CD14-positive monocyte (primary cell): ENCODE results near the gene TSPAN11. TPM values are rescaled to one million over a fixed set of nuclear protein-coding genes. Genes with fewer than 3 reads are reported as not detected.

ENCODE experiments used
- DNase-seq, 3 donors: peaks; one replicate each; pipeline ENCODE4 v3.0.0-alpha.2; 2011 to 2022
- H2AFZ ChIP-seq: 2 replicates; pipeline ENCODE4 v1.6.0; 2012; ENCODE audit warnings: mild to moderate bottlenecking, low read depth, low read length, inconsistent platforms; ENCODE audit not compliant: insufficient read depth, poor library complexity, severe bottlenecking
- H3K27ac ChIP-seq, 2 donors: 1 replicate in 1 of 2; 2 replicates in 1 of 2; pipeline ENCODE4 v1.5.1; 2012 to 2013; ENCODE audit warnings: low read length in 2 of 2, control low read depth in 1 of 2, inconsistent platforms in 1 of 2, low read depth in 1 of 2, mild to moderate bottlenecking in 1 of 2
- H3K27me3 ChIP-seq, 2 donors: one replicate each; pipeline versions ENCODE4 v1.6.0 to v1.6.1; 2011 to 2013; ENCODE audit warnings: low read length in 2 of 2; ENCODE audit not compliant: control insufficient read depth in 2 of 2, insufficient read depth in 2 of 2
- H3K36me3 ChIP-seq, 2 donors: replicated peaks in 1 of 2; 1 replicate in 1 of 2; 2 replicates in 1 of 2; pipeline versions ENCODE4 v1.5.1 to v1.6.1; 2012 to 2013; ENCODE audit warnings: low read length in 2 of 2, control low read depth in 1 of 2, inconsistent platforms in 1 of 2, mild to moderate bottlenecking in 1 of 2; ENCODE audit not compliant: insufficient read depth in 2 of 2, control insufficient read depth in 1 of 2
- H3K4me1 ChIP-seq, 2 donors: 1 replicate in 1 of 2; 2 replicates in 1 of 2; pipeline versions ENCODE4 v1.5.1 to v1.6.1; 2012 to 2013; ENCODE audit warnings: low read length in 2 of 2, control low read depth in 1 of 2, inconsistent platforms in 1 of 2, mild to moderate bottlenecking in 1 of 2, moderate library complexity in 1 of 2; ENCODE audit not compliant: insufficient read depth in 2 of 2, control insufficient read depth in 1 of 2
- H3K4me2 ChIP-seq: replicated peaks from 2 replicates; pipeline ENCODE3; 2012; ENCODE audit warnings: low read length, moderate library complexity, mild to moderate bottlenecking; ENCODE audit not compliant: poor library complexity, severe bottlenecking; ENCODE audit errors: extremely low read depth
- H3K4me3 ChIP-seq, 3 experiments: fragments of 200-600 bp in 1 of 3; sonication (generic) in 1 of 3; replicated peaks in 1 of 3; 1 replicate in 2 of 3; 2 replicates in 1 of 3; pipeline ENCODE4 v1.5.1; 2011 to 2013; ENCODE audit warnings: low read length in 3 of 3, mild to moderate bottlenecking in 3 of 3, control low read depth in 2 of 3, low read depth in 2 of 3, inconsistent platforms in 1 of 3, moderate library complexity in 1 of 3
- H3K79me2 ChIP-seq: 2 replicates; pipeline ENCODE4 v1.6.0; 2012; ENCODE audit warnings: mild to moderate bottlenecking, control low read depth, inconsistent platforms, low read length, moderate library complexity; ENCODE audit not compliant: insufficient read depth
- H3K9ac ChIP-seq: 2 replicates; pipeline ENCODE4 v1.6.0; 2017; ENCODE audit warnings: low read length, mild to moderate bottlenecking; ENCODE audit not compliant: insufficient read depth, poor library complexity, severe bottlenecking
- H3K9me3 ChIP-seq, 2 donors: replicated peaks in 1 of 2; 1 replicate in 1 of 2; 2 replicates in 1 of 2; pipeline versions ENCODE4 v1.5.1 to v1.6.1; 2012 to 2013; ENCODE audit warnings: low read length in 2 of 2, control low read depth in 1 of 2; ENCODE audit not compliant: control insufficient read depth in 1 of 2, insufficient read depth in 1 of 2
- H4K20me1 ChIP-seq: 2 replicates; pipeline ENCODE4 v1.6.0; 2012; ENCODE audit warnings: mild to moderate bottlenecking, low read length, control low read depth, moderate library complexity; ENCODE audit not compliant: insufficient read depth
- H3K27ac Mint-ChIP-seq, 7 donors: one replicate each; pipeline ENCODE4 v1.8.0; 2020; ENCODE audit warnings: mild to moderate bottlenecking in 7 of 7, mixed read lengths in 7 of 7, moderate library complexity in 6 of 7, inconsistent platforms in 2 of 7
- H3K27me3 Mint-ChIP-seq, 3 donors: one replicate each; pipeline ENCODE4 v1.8.0; 2021 to 2022; ENCODE audit warnings: low read depth in 3 of 3, mild to moderate bottlenecking in 3 of 3, mixed read lengths in 3 of 3, moderate library complexity in 3 of 3, inconsistent platforms in 1 of 3
- H3K36me3 Mint-ChIP-seq, 2 donors: one replicate each; pipeline ENCODE4 v1.8.0; 2020; ENCODE audit warnings: mixed read lengths in 2 of 2, inconsistent platforms in 1 of 2, mild to moderate bottlenecking in 1 of 2
- H3K4me1 Mint-ChIP-seq: one replicate; pipeline ENCODE4 v1.8.0; 2020; ENCODE audit warnings: mild to moderate bottlenecking, mixed read lengths
- H3K4me3 Mint-ChIP-seq, 2 donors: one replicate each; pipeline ENCODE4 v1.8.0; 2020; ENCODE audit warnings: mild to moderate bottlenecking in 2 of 2, mixed read lengths in 2 of 2, moderate library complexity in 1 of 2
- H3K9me3 Mint-ChIP-seq, 7 donors: one replicate each; pipeline ENCODE4 v1.8.0; 2020 to 2022; ENCODE audit warnings: mixed read lengths in 7 of 7, mild to moderate bottlenecking in 6 of 7, moderate library complexity in 6 of 7, inconsistent platforms in 2 of 7
- WGBS: methylation state at CpG from one replicate; pipeline ENCODE4 v1.1.5; 2013; ENCODE audit warnings: missing lambda C conversion rate; ENCODE audit not compliant: insufficient coverage; 5-methylcytosine and 5-hydroxymethylcytosine counted together
- intact Hi-C, 2 donors: fragments of 100-400 bp; cut with micrococcal nuclease; formaldehyde crosslinking; loops; one replicate each; pipeline versions ENCODE4 v1.15.0 to v1.15.1; 2023
- polyA plus RNA-seq, 3 donors: library from polyadenylated mRNA; depleted of rRNA in 1 of 3; unstranded in 2 of 3; stranded (reverse) in 1 of 3; fragments of 300-500 nt in 2 of 3; fragments of >200 nt in 1 of 3; fragmentation: Illumina TruSeq in 2 of 3; gene quantifications; 1 replicate in 2 of 3; 2 replicates in 1 of 3; pipeline ENCODE4 v1.2.3, GENCODE V29; 2012 to 2021
- TF ChIP-seq, protein P1 (sequence below): fragments of 200-600 bp; IDR thresholded peaks from one replicate; pipeline ENCODE4 v1.8.0; 2022; ENCODE audit warnings: antibody characterized with exemption, mild to moderate bottlenecking

Gene TSPAN11
- polyA plus RNA-seq, 3 donors, result not detected

DNA sequence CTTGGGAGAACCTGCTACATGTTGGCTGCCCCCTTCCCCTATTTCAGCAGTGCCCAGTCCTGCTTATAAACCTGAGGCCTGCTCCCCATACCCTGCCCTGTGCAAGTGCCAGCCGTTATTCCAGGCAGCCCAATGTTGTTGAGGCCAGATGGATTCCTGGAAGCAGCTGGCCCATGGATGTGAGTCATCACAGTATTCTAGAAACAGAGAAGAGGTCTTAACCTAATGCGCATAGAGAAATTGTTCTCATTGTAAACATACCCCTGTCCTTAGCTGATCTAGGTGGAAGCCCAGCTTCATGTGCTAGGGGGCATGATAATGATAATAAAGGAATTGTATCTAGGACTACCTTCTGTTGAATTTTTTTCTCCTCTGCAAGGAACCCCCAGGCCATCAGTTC lies 69.7 kb downstream of the TSPAN11 start:
- Mint-ChIP-seq H3K27ac (no peak overlapping the region), H3K4me3 (no peak overlapping the region), H3K4me1 (no peaks in the 10 kb centered on the region), H3K9me3 (peaks cover 0 to 4% (median 2%) of the 10 kb centered on the region in 7 donors), H3K36me3 (no peaks in the 10 kb centered on the region), H3K27me3 (peaks cover 0 to 2% (median 0%) of the 10 kb centered on the region in 3 donors)
- no peak overlapping the region for H3K9ac ChIP-seq
- no peak for DNase-seq
- no peaks in the 10 kb centered on the region for H3K4me1 ChIP-seq
- intact Hi-C loops, result no loop called here
- TF ChIP-seq, protein P1, sequence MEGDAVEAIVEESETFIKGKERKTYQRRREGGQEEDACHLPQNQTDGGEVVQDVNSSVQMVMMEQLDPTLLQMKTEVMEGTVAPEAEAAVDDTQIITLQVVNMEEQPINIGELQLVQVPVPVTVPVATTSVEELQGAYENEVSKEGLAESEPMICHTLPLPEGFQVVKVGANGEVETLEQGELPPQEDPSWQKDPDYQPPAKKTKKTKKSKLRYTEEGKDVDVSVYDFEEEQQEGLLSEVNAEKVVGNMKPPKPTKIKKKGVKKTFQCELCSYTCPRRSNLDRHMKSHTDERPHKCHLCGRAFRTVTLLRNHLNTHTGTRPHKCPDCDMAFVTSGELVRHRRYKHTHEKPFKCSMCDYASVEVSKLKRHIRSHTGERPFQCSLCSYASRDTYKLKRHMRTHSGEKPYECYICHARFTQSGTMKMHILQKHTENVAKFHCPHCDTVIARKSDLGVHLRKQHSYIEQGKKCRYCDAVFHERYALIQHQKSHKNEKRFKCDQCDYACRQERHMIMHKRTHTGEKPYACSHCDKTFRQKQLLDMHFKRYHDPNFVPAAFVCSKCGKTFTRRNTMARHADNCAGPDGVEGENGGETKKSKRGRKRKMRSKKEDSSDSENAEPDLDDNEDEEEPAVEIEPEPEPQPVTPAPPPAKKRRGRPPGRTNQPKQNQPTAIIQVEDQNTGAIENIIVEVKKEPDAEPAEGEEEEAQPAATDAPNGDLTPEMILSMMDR, result no peak
- H3K79me2 ChIP-seq, result no peaks in the 10 kb centered on the region
- no CpG with 5 or more reads among the region's 2 CpGs for WGBS
- H3K4me3 ChIP-seq, result no peak overlapping the region
- H3K27me3 ChIP-seq, result no peaks in the 10 kb centered on the region
- no peaks in the 10 kb centered on the region for H4K20me1 ChIP-seq
- no peaks in the 10 kb centered on the region for H3K36me3 ChIP-seq
- no peak overlapping the region for H3K27ac ChIP-seq
- H3K9me3 ChIP-seq, result peaks cover 0 to 3% of the 10 kb centered on the region in 2 donors
- H3K4me2 ChIP-seq, result no peak overlapping the region
- no peak overlapping the region for H2AFZ ChIP-seq

DNA sequence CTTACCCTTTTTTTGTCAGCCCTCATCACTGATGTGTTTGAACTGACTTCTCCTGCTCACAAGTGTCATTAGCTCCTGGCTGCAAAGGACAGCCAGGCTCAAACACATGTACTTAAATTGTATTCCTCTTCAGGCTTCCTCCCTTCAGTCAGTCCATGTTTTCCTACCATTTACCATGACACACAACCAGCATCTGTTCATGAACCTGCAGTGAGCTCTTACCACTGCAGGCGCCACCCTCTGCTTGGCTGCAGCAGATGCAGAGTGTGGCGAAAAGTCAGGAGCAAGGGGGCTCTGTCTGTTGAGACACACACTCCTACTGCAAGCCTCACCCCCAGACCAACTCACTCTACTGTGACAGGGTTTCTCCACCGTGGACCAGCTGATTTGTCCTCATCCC lies 70.2 kb downstream of the TSPAN11 start:
- Histone ChIP-seq H3K4me2 (no peak overlapping the region), H3K9ac (no peak overlapping the region), H3K27me3 (no peaks in the 10 kb centered on the region), H3K79me2 (no peaks in the 10 kb centered on the region), H4K20me1 (no peaks in the 10 kb centered on the region), H3K36me3 (no peaks in the 10 kb centered on the region), H3K27ac (no peak overlapping the region), H3K9me3 (peaks cover 0 to 3% of the 10 kb centered on the region in 2 donors), H3K4me1 (no peaks in the 10 kb centered on the region), H2AFZ (no peak overlapping the region), H3K4me3 (no peak overlapping the region)
- no peaks in the 10 kb centered on the region for H3K36me3 Mint-ChIP-seq
- H3K4me1 Mint-ChIP-seq, result no peaks in the 10 kb centered on the region
- H3K27me3 Mint-ChIP-seq, result peaks cover 0 to 2% (median 0%) of the 10 kb centered on the region in 3 donors
- no peak overlapping the region for H3K4me3 Mint-ChIP-seq
- DNase-seq, result no peak
- TF ChIP-seq, protein P1, result no peak
- H3K27ac Mint-ChIP-seq, result no peak overlapping the region
- 100% methylated on average over 1 of the region's 3 CpGs for WGBS
- peaks cover 0 to 4% (median 2%) of the 10 kb centered on the region in 7 donors for H3K9me3 Mint-ChIP-seq
- intact Hi-C loops, result no loop called here
